IPS DF 19.7 (cell line): ENCODE data around the gene TIMM10B.

Source experiments
- DNase-seq: peaks from one replicate; pipeline ENCODE4 v3.0.0-alpha.2; 2013; ENCODE audit warnings: low read depth, low spot score

TIMM10B gene, protein sequence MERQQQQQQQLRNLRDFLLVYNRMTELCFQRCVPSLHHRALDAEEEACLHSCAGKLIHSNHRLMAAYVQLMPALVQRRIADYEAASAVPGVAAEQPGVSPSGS

GRCh38 chr11:6481012-6481923 lies at the start of gene TIMM10B, which contains the start of gene ARFIP2:
TIMM10B (plus strand) TSS chr11:6481501; CDS start chr11:6481517, 16 bp downstream.
ARFIP2 (minus strand) TSS chr11:6481331; CDS start chr11:6480421, 910 bp downstream.
- peak; percentile 94 for DNase-seq

GRCh38 chr11:6431861-6432260 lies 49.4 kb upstream of the TIMM10B start:
- DNase-seq, result no peak

DNA sequence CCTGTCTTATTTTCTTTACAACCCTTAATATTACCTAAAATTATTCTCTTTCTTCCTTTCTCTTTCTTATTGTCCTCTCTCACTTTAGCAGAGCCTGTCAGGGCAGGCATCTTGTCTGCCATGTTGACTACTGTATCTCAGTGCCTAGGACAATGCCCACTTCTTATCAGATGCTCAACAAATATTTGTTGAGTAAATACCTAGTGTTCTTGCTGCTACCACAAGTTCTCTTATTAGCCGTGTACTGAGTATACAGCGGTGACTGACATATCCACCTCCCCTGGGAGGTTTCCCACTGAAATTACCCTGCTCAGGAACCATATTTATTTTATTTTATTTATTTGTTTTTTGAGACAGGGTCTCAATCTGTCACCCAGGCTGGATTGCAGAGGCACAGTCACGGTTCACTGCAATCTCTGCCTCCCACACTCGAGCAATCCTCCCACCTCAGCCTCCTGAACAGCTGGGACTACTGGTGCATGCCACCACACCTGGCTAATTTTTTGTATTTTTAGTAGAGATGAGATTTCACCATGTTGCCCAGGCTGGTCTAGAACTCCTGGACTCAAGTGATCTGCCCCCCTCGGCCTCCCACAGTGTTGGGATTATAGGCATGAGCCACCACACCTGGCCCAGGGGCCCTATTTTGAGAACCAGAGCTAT lies 47.2 kb upstream of the TIMM10B start:
- DNase-seq, result no peak

- no peak for DNase-seq
Observed at GRCh38 chr11:6437423-6437822, 43.9 kb upstream of the TIMM10B start.

GRCh38 chr11:6437993-6438392 lies 43.3 kb upstream of the TIMM10B start:
- no peak for DNase-seq

- peak; percentile 35 for DNase-seq
Observed at GRCh38 chr11:6438979-6439571, 42.2 kb upstream of the TIMM10B start.

DNA sequence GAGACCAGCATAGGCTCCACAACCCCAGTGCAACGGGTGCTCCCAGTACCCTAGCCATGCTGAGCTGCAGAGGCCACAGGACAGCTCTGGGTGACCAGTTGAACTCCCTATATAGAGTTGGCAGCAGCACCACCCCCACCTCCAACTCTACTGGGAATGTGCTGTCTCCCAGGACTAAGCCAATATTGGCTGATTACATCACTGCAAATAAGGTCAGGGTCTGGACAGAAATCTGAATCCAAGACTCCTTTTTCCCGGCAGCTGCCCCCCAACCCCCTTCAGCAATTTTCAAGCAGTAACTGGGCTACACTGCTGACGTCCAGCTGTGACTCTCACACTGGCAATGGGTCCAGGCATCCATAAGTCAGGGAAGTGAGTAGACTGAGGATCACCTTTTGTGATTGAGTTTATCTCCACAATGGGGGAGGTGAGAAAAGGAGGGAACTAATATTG lies 40.4 kb upstream of the TIMM10B start, which contains the start of gene HPX:
TSS of gene HPX (minus strand) at position 82 of the 453 bp plus-strand sequence. CDS start at position 58, 24 bp downstream.
- no peak for DNase-seq

- no peak for DNase-seq
Observed at GRCh38 chr11:6442441-6442840, 38.9 kb upstream of the TIMM10B start.

GRCh38 chr11:6443269-6444003 lies 37.9 kb upstream of the TIMM10B start:
- no peak for DNase-seq

DNA sequence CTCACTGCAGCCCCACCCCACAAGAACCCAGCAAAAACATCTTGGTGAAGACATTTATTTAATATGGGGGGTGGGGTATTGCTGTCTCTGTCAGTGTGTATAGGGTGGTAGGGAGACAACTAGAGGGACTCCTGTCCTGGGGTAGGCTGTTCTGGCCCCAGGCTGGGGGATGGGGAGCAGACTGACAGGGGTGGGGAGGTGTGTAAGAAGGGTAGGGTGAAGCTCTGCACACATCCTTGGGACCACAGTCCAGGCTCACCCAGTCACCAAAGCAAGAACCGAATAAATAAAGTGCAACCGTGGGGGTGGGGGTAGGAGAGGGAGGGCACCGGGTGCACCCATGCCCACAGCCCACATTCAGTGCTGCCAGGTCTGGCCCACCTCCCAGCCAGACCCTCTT lies 32.7 kb upstream of the TIMM10B start:
- DNase-seq, result no peak

DNA sequence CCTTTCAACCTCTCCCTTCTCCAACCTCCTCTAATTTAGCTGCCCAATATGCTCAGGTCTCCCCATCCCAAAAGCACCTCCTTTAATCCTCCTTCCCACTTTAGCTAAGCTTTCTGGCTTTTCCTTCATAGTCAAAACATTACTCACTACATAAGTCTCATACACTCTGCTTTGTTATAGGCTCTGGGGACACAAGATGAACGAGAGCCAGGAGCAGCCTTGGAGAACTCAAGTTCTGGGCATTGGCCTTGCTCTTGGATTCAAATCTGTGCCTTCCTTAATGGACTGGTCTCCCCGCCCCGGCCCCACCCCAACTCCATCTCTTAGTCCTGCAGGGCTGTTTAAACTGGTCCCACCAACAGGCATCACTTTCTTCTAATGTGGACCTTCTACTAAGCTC lies 29.1 kb upstream of the TIMM10B start:
- no peak for DNase-seq

GRCh38 chr11:6453152-6453551 lies 28.1 kb upstream of the TIMM10B start:
- DNase-seq, result no peak

DNA sequence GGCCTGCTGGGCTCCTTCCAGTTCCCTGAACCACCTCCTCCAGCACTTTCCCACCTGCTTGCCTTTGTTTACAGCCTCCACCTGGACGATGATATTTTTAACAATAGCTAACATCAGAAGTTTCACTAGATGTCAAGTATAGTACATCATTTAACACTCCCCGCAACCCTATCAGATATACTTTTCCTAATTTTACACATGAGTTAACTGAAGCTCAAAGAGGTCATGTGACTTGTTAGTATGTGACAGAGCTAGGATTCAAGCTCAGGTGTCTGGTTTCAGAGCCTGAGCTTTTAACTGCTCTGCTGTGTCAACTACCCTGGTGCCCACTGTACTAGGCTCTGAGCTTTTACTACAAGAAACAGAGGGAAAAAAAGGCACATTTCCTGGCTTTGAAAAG lies 26.2 kb upstream of the TIMM10B start:
- no peak for DNase-seq

GRCh38 chr11:6456361-6457073 lies 24.8 kb upstream of the TIMM10B start:
- no peak for DNase-seq

GRCh38 chr11:6457581-6458320 lies 23.6 kb upstream of the TIMM10B start:
- DNase-seq, result no peak

DNA sequence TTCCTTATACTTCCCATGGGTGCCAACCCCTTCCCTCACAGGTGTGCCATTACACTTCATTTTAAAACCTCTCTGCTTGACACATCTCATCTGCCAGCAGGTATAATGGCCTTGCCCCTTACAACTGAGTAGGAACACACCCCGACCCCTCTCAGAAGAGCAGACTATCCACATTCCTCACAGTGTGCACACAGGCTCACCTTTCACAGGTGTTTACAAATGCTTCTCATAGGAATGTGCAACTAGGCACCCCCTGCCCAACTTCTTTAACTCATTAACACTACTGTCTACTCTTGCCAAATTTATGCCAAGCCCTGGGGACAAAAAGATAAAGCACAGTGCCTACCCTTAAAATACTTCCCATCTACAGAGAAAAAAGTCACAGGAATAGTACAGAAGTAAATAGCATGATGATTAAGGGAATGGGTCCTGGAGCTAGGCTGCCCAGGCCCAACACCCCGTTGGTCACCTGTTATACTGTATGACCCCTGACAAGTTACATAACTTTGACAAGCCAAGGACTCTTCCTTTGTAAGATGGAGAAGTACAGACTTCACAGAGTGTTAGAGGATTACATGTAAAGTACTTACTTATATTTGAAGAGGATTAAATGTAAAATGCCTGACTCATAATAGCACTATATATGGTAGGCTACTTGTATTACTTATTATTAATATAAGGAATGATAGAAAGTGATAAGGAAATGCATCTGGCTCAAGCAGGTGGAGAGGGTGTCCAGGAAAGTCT lies 22.8 kb upstream of the TIMM10B start:
- DNase-seq, result no peak

GRCh38 chr11:6459099-6459450 lies 22.2 kb upstream of the TIMM10B start:
- no peak for DNase-seq

- peak; percentile 95 for DNase-seq
Observed at GRCh38 chr11:6468712-6469495, 12.4 kb upstream of the TIMM10B start.
